Measurements from ENCODE around the gene ACKR1. TPM values are rescaled to one million over a fixed set of nuclear protein-coding genes. Genes with fewer than 3 reads are reported as not detected.

ACKR1 gene
- total and polyA plus RNA-seq, 7 donors, result 3.2 to 74.9 (median 33.5) TPM

DNA sequence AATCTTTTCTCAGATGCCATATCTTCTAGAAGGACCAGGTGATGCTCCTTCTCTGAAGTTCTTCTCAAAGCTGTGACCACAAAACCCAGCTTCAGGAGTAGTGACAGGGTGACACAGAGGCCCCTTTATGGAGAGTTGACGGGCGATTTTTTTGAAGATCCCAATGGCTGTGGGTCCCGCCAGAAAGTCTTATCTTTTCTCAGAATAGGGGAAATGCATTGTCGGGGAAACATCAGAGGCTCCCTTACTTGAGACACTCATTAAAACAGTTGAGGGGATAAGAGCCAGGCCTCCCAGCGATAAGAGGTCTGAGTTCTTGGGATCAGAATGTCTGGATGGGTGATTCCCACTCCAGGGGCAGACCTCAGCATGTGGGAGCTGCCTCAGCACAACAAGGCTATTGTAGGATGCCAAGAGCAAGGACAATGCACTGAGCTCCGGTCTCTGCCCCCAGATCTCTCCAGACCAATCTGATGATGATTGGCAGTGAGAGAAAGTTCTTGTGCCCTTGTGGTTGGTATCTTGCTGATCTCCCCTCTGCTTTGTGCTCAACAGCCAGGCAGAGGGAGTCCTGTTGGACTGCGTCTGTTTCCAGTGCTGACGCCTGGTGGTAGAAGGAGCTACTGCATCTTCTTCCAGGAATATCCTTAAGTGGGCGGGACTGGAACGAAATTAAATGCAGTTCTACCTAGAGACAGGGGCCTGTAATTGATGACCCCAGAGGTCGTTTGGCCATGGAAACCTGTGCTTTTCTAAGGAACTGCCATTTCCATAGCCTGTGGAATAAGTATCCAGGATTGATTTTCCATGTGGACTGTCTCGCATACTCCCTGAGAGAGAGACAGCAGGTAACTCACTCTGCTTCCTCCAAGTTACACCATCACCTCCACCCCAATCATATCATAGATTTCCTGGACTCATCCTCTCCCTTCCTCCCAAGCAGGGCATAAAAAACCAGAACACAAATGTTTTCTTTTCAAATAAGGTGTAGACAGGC, 6.8 kb upstream of the ACKR1 start:
- DNase-seq, result peak; percentile 82
- Histone ChIP-seq H3K4me3 (no peak overlapping the region), H3K9me3 (no peaks in the 10 kb centered on the region), H3K27ac (no peak overlapping the region), H3K36me3 (no peaks in the 10 kb centered on the region), H3K27me3 (peaks cover 0 to 9% (median 0%) of the 10 kb centered on the region in 3 donors), H3K4me1 (no peaks in the 10 kb centered on the region)
- WGBS, 2 donors, result 41 to 44% methylated on average over 12 of the region's 12 CpGs
- TF ChIP-seq, protein P1, sequence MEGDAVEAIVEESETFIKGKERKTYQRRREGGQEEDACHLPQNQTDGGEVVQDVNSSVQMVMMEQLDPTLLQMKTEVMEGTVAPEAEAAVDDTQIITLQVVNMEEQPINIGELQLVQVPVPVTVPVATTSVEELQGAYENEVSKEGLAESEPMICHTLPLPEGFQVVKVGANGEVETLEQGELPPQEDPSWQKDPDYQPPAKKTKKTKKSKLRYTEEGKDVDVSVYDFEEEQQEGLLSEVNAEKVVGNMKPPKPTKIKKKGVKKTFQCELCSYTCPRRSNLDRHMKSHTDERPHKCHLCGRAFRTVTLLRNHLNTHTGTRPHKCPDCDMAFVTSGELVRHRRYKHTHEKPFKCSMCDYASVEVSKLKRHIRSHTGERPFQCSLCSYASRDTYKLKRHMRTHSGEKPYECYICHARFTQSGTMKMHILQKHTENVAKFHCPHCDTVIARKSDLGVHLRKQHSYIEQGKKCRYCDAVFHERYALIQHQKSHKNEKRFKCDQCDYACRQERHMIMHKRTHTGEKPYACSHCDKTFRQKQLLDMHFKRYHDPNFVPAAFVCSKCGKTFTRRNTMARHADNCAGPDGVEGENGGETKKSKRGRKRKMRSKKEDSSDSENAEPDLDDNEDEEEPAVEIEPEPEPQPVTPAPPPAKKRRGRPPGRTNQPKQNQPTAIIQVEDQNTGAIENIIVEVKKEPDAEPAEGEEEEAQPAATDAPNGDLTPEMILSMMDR (IDR thresholded peaks at IDR 0.05), result peak; percentile 64 to 91 (median 80)
- no peak for TF ChIP-seq EP300 (IDR thresholded peaks at IDR 0.05)
- intact Hi-C loops (cut with DNase I), result loop anchor here (1.0 kb wide), 1 partner anchor 37 kb away; no protein-coding TSS in a partner anchor

GRCh38 chr1:159199901-159200300, 4.8 kb upstream of the ACKR1 start:
- Histone ChIP-seq H3K27me3 (peaks cover 0 to 9% (median 0%) of the 10 kb centered on the region in 3 donors), H3K4me1 (no peaks in the 10 kb centered on the region), H3K36me3 (no peaks in the 10 kb centered on the region), H3K4me3 (no peak overlapping the region), H3K27ac (no peak overlapping the region), H3K9me3 (no peaks in the 10 kb centered on the region)
- DNase-seq, result no peak
- no peak for TF ChIP-seq EP300 (IDR thresholded peaks at IDR 0.05)
- TF ChIP-seq POLR2A (IDR thresholded peaks at IDR 0.05), result no peak
- no peak for TF ChIP-seq POLR2AphosphoS5 (IDR thresholded peaks at IDR 0.05)
- TF ChIP-seq, protein P1 (IDR thresholded peaks at IDR 0.05), result no peak
- intact Hi-C loops (cut with DNase I), result no loop called here
- WGBS, 2 donors, result 69 to 83% methylated on average over 5 of the region's 5 CpGs

GRCh38 chr1:159200769-159201168, 3.9 kb upstream of the ACKR1 start:
- intact Hi-C loops (cut with DNase I), result no loop called here
- no peak for TF ChIP-seq EP300 (IDR thresholded peaks at IDR 0.05)
- no peak for TF ChIP-seq POLR2A (IDR thresholded peaks at IDR 0.05)
- no peak for TF ChIP-seq POLR2AphosphoS5 (IDR thresholded peaks at IDR 0.05)
- TF ChIP-seq, protein P1 (IDR thresholded peaks at IDR 0.05), result no peak
- H3K4me3 ChIP-seq, result no peak overlapping the region
- H3K27me3 ChIP-seq, result peaks cover 0 to 9% (median 0%) of the 10 kb centered on the region in 3 donors
- H3K4me1 ChIP-seq, result no peaks in the 10 kb centered on the region
- H3K9me3 ChIP-seq, result no peaks in the 10 kb centered on the region
- H3K36me3 ChIP-seq, result no peaks in the 10 kb centered on the region
- 43% methylated on average over 18 of the region's 18 CpGs for WGBS, 2 donors
- DNase-seq, result no peak
- H3K27ac ChIP-seq, result no peak overlapping the region

DNA sequence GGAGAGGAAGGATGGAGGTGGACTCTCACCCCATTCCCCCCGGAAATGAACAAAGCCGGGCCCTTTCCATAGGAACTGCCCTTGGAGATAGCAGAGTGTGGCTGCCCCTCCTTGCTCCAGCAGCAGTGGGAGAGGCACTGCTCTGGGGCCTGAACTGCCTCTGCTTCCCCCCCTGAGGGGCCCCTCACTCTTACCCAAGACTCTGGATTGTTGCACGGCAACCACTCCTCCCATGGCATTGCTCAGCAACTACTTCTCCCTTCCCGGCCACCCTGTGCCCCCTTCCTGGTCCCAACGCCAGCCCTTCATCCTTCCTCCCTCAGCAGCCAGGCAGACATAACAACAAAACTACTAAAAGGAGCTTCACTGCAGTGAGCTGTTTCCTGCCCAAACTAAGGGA, 3.0 kb upstream of the ACKR1 start:
- TF ChIP-seq, protein P1 (IDR thresholded peaks at IDR 0.05), result no peak
- TF ChIP-seq EP300 (IDR thresholded peaks at IDR 0.05), result no peak
- no peak for TF ChIP-seq POLR2AphosphoS5 (IDR thresholded peaks at IDR 0.05)
- TF ChIP-seq POLR2A (IDR thresholded peaks at IDR 0.05), result no peak
- intact Hi-C loops (cut with DNase I), result no loop called here
- no peak overlapping the region for H3K4me3 ChIP-seq
- no peak overlapping the region for H3K27ac ChIP-seq
- no peaks in the 10 kb centered on the region for H3K36me3 ChIP-seq
- H3K27me3 ChIP-seq, result peaks cover 0 to 9% (median 0%) of the 10 kb centered on the region in 3 donors
- H3K4me1 ChIP-seq, result peaks cover 0 to 5% (median 0%) of the 10 kb centered on the region in 4 donors
- no peak for DNase-seq
- no peaks in the 10 kb centered on the region for H3K9me3 ChIP-seq
- 18 to 21% methylated on average over 5 of the region's 5 CpGs for WGBS, 2 donors

All from sigmoid colon (tissue), 7 donors.